ENCODE results near the gene LTBP1. TPM values are rescaled to one million over a fixed set of nuclear protein-coding genes. Genes with fewer than 3 reads are reported as not detected.

LTBP1 gene
- total RNA-seq, 1 experiment from 2014 or later = 28.5 TPM

DNA sequence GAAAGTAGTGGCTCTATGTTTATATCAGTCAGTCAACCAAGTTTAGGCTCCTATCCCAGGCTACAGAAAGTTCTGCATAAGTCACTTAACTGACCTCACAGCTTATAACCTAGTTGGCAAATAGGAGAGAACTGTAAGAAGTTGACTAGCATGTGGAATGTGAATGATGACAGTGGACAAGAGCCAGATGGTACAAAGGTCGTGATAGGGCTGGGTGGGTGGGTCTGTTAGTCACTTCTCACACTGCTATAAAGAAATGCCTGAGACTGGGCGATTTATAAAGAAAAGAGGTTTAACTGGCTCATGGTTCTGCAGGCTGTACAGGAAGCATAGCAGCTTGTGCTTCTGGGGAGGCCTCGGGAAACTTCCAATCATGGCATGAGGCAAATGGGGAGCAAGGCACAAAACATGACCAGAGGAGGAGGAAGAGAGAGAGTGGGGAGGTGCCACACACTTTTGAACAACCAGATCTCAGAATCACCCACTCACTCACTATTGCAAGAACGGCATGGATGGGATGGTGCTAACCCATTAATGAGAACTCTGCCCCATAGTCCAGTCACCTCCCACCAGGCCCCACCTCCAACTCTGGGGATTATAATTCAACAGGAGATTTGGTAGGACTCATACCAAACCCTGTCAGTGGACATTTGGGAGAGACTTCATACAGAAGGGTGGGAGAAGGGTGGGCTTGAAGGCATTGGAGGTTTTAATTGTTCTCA lies 68.8 kb downstream of the LTBP1 start:
- no peaks in the 10 kb centered on the region for H3K79me2 ChIP-seq (ENCODE audit: insufficient read depth, low read length)
- DNase-seq = no peak
- H4K91ac ChIP-seq (ENCODE audit: insufficient read length, low read depth, low read length) = no peak overlapping the region
- Mint-ChIP-seq H3K4me3 (no peak overlapping the region), H3K27me3 (ENCODE audit: low read depth) (no peaks in the 10 kb centered on the region), H3K27ac (0 out of 7 replicates have a peak overlapping the region, but pooled peaks of 1 of the 3 experiments have one; percentile 38), H3K4me1 (peaks cover 14 to 15% of the 10 kb centered on the region in 2 experiments), H3K9me3 (no peaks in the 10 kb centered on the region), H3K36me3 (ENCODE audit: insufficient read depth in 1 of 3, low read depth in 3 of 3) (no peaks in the 10 kb centered on the region; a peak in 1 of 7 replicates)
- H4K8ac ChIP-seq (replicated peaks; ENCODE audit: insufficient read length, low read depth, low read length) = no peak overlapping the region
- H2BK5ac ChIP-seq (ENCODE audit: insufficient read length, low read length) = no peak overlapping the region
- no peaks in the 10 kb centered on the region for H3K4me1 ChIP-seq (ENCODE audit: insufficient read depth, low read length)
- no peak overlapping the region for H2AFZ ChIP-seq (ENCODE audit: low read length)
- H4K20me1 ChIP-seq (ENCODE audit: control insufficient read depth, insufficient read depth, insufficient read length) = no peaks in the 10 kb centered on the region
- no peak overlapping the region for H2BK20ac ChIP-seq (ENCODE audit: low read depth, low read length, poor library complexity, severe bottlenecking)
- H2BK120ac ChIP-seq (ENCODE audit: low read depth, low read length, poor library complexity, severe bottlenecking) = no peak overlapping the region
- H3K27me3 ChIP-seq (ENCODE audit: insufficient read depth, low read length) = no peaks in the 10 kb centered on the region
- no peak overlapping the region for H3K27ac ChIP-seq (ENCODE audit: insufficient read length, low read depth, low read length)
- H4K5ac ChIP-seq (ENCODE audit: insufficient read length, low read depth, low read length) = no peak overlapping the region
- H3K4ac ChIP-seq (ENCODE audit: low read depth, low read length) = no peak overlapping the region
- H3K4me2 ChIP-seq (ENCODE audit: insufficient read depth, insufficient read length, low read length) = no peak overlapping the region
- H2BK15ac ChIP-seq (ENCODE audit: low read depth, low read length) = no peak overlapping the region
- no CpG with 5 or more reads among the region's 4 CpGs for WGBS (ENCODE audit: extremely low coverage, insufficient read length, low lambda C conversion rate)
- H3K18ac ChIP-seq (ENCODE audit: insufficient read length, low read depth, low read length) = no peak overlapping the region
- H3K9me3 ChIP-seq (ENCODE audit: control insufficient read depth, low read depth, low read length) = no peaks in the 10 kb centered on the region
- no peak overlapping the region for H3T11ph ChIP-seq (ENCODE audit: low read length)
- no peak overlapping the region for H3K23ac ChIP-seq (ENCODE audit: insufficient read length, low read depth, low read length)
- H3K14ac ChIP-seq (ENCODE audit: insufficient read depth, low read length) = no peak overlapping the region
- H3K79me1 ChIP-seq (ENCODE audit: insufficient read depth, low read depth, low read length, poor library complexity, severe bottlenecking) = no peaks in the 10 kb centered on the region
- no peak overlapping the region for H3K9ac ChIP-seq (ENCODE audit: extremely low read depth, insufficient read length, low read length)
- H3K56ac ChIP-seq (ENCODE audit: insufficient read length, low read depth, low read length) = no peak overlapping the region
- TF ChIP-seq, protein P1, sequence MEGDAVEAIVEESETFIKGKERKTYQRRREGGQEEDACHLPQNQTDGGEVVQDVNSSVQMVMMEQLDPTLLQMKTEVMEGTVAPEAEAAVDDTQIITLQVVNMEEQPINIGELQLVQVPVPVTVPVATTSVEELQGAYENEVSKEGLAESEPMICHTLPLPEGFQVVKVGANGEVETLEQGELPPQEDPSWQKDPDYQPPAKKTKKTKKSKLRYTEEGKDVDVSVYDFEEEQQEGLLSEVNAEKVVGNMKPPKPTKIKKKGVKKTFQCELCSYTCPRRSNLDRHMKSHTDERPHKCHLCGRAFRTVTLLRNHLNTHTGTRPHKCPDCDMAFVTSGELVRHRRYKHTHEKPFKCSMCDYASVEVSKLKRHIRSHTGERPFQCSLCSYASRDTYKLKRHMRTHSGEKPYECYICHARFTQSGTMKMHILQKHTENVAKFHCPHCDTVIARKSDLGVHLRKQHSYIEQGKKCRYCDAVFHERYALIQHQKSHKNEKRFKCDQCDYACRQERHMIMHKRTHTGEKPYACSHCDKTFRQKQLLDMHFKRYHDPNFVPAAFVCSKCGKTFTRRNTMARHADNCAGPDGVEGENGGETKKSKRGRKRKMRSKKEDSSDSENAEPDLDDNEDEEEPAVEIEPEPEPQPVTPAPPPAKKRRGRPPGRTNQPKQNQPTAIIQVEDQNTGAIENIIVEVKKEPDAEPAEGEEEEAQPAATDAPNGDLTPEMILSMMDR (conservative IDR thresholded peaks at IDR 0.05) = no peak
- no peaks in the 10 kb centered on the region for H3K23me2 ChIP-seq (ENCODE audit: insufficient read length, low read depth, low read length, poor library complexity, severe bottlenecking)
- H2AK5ac ChIP-seq (ENCODE audit: insufficient read length, low read length) = no peak overlapping the region
- no peak overlapping the region for H2BK12ac ChIP-seq (ENCODE audit: insufficient read length, low read depth, low read length)
